Lower lobe of right lung (tissue), 2 donors: ENCODE measurements around the gene TMOD3. TPM values are rescaled to one million over a fixed set of nuclear protein-coding genes. Genes with fewer than 3 reads are reported as not detected.

ENCODE experiments used
- ATAC-seq, 2 donors: fragments of 200-7000 bp; cut with Tn5 transposase; one replicate each; pipeline ENCODE4 v1.9.1; 2020 to 2022; ENCODE audit warnings: mild to moderate bottlenecking in 2 of 2, moderate library complexity in 2 of 2
- DNase-seq: peaks from one replicate; pipeline ENCODE4 v3.0.0-alpha.2; 2020
- H3K27ac ChIP-seq: fragments of 200-600 bp; one replicate; pipeline ENCODE4 v1.8.0; 2022
- H3K27me3 ChIP-seq: fragments of 200-600 bp; one replicate; pipeline ENCODE4 v1.8.0; 2022; ENCODE audit warnings: low read depth
- H3K36me3 ChIP-seq: fragments of 200-600 bp; one replicate; pipeline ENCODE4 v1.8.0; 2022; ENCODE audit warnings: mild to moderate bottlenecking
- H3K4me1 ChIP-seq: fragments of 200-600 bp; one replicate; pipeline ENCODE4 v1.8.0; 2022
- H3K4me3 ChIP-seq: fragments of 200-600 bp; one replicate; pipeline ENCODE4 v1.8.0; 2022; ENCODE audit warnings: mild to moderate bottlenecking
- H3K9me3 ChIP-seq: fragments of 200-600 bp; one replicate; pipeline ENCODE4 v1.8.0; 2022
- intact Hi-C: fragments of 100-400 bp; cut with DNase I; formaldehyde crosslinking; loops from one replicate; pipeline ENCODE4 v1.11.0; 2022
- total RNA-seq: library from RNA; stranded (reverse); fragmentation: NEBNext Ultra II Directional; extraction: Animal tissue kit (Norgen Biotek cat#: 25700); gene quantifications from one replicate; pipeline ENCODE4 v1.2.1, GENCODE V29; 2021
- TF ChIP-seq, protein P1 (sequence below): fragments of 200-600 bp; IDR thresholded peaks from one replicate; pipeline ENCODE4 v1.8.0; 2022; ENCODE audit warnings: antibody characterized with exemption, mild to moderate bottlenecking
- donor health status: DM: no; HTN: yes; CAD: no; lungs with severe emphysema.

The TMOD3 gene
- total RNA-seq, 1 donor from 2014 or later = 73.7 TPM

DNA sequence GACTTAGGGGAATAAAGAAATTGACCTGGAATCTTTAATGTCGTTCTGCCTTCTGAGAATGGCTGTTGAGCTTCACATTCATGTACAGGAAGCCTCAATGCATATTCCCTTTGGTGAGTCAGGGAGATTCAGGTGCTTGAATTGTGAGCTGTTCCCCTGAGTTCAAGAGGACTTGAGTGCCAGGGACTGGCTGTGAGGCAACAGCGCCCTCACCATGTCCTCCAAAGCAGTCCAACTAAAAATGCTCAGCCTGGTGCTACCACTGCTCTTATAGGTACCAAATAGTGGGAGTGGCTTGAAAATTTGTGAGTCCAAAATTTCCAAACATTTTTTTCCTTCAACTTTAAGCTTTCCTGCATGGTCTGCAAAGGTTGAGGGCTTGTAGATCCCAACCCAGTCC is 88.0 kb downstream of the TMOD3 start:
- ATAC-seq = peak; percentile 91 to 93
- peak; percentile 52 for DNase-seq
- Histone ChIP-seq H3K36me3 (peaks cover 82% of the 10 kb centered on the region), H3K4me1 (no peaks in the 10 kb centered on the region), H3K9me3 (no peaks in the 10 kb centered on the region), H3K4me3 (no peak overlapping the region), H3K27me3 (no peaks in the 10 kb centered on the region), H3K27ac (no peak overlapping the region)
- TF ChIP-seq, protein P1, sequence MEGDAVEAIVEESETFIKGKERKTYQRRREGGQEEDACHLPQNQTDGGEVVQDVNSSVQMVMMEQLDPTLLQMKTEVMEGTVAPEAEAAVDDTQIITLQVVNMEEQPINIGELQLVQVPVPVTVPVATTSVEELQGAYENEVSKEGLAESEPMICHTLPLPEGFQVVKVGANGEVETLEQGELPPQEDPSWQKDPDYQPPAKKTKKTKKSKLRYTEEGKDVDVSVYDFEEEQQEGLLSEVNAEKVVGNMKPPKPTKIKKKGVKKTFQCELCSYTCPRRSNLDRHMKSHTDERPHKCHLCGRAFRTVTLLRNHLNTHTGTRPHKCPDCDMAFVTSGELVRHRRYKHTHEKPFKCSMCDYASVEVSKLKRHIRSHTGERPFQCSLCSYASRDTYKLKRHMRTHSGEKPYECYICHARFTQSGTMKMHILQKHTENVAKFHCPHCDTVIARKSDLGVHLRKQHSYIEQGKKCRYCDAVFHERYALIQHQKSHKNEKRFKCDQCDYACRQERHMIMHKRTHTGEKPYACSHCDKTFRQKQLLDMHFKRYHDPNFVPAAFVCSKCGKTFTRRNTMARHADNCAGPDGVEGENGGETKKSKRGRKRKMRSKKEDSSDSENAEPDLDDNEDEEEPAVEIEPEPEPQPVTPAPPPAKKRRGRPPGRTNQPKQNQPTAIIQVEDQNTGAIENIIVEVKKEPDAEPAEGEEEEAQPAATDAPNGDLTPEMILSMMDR = peak; percentile 34
- intact Hi-C loops = no loop called here

DNA sequence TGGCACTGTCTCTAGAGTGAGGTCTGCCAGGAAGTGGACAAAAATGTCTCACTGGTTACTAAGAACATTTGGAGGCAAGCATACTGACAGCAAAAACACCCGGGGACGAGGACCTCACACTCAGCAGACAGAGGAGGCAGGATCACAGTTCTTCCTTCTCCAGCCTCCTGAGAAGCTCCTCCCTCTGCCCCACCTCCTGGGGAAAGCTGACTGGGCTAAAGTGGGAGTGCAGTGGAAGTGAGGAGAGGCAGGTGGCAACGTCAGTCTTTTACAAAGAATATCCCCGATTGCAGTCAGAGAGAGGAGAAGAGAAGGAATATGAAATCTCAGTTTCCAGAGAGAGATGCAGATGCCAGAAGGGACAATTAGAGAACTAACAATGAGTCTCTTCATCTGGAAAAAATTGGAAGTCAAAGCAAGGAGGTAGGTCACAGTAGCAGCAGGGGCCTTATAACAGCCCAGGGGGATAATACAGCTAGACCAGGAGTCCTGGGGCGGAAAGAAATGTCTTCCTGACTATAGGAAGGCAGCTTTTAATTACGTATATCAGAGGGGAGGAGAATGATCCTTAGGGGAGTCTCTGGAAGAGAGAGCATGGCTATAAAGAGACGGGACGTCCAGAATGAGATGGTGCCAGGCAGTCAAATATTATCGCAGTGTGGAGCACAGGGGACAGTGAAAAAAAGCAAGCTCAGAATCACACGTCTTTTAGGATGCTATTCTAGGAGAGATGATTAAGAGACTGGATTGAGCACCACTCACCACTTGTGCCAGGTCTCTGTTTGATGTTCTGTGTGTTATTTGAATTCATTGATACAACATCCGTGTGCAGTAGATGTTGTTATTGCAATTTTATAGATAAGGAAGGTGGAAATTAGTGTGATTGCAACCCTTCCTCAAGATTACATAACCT is 95.0 kb downstream of the TMOD3 start:
- intact Hi-C loops = no loop called here
- H3K4me3 ChIP-seq = no peak overlapping the region
- H3K9me3 ChIP-seq = no peaks in the 10 kb centered on the region
- H3K27ac ChIP-seq = no peak overlapping the region
- peaks cover 84% of the 10 kb centered on the region for H3K36me3 ChIP-seq
- no peaks in the 10 kb centered on the region for H3K4me1 ChIP-seq
- ATAC-seq = peak in 1 of 2 donors; percentile 23
- TF ChIP-seq, protein P1 = no peak
- no peak for DNase-seq
- H3K27me3 ChIP-seq = no peaks in the 10 kb centered on the region

DNA sequence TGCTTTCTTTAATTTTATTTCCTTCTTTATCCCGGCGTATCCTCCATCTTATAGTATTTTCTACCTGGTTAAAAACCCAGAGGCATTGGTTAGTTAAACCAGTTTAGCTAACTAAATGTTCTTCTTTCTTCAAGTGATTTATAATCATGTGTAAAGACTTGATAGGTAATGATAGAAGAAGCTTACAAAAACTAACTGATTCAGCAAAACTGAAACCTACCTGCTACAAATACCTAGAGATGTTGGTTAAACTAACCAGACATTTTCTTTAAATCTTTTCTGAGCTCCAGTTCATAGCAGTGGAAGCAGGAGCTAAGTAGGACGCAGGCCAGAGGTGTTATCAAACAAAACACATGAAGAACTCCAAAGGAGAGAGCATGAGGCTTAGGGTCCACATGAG is 97.4 kb downstream of the TMOD3 start:
- intact Hi-C loops = no loop called here
- TF ChIP-seq, protein P1 = no peak
- H3K27ac ChIP-seq = no peak overlapping the region
- no peaks in the 10 kb centered on the region for H3K9me3 ChIP-seq
- ATAC-seq (no peak), DNase-seq (no peak)
- no peaks in the 10 kb centered on the region for H3K4me1 ChIP-seq
- no peaks in the 10 kb centered on the region for H3K27me3 ChIP-seq
- H3K4me3 ChIP-seq = no peak overlapping the region
- peaks cover 82% of the 10 kb centered on the region for H3K36me3 ChIP-seq

DNA sequence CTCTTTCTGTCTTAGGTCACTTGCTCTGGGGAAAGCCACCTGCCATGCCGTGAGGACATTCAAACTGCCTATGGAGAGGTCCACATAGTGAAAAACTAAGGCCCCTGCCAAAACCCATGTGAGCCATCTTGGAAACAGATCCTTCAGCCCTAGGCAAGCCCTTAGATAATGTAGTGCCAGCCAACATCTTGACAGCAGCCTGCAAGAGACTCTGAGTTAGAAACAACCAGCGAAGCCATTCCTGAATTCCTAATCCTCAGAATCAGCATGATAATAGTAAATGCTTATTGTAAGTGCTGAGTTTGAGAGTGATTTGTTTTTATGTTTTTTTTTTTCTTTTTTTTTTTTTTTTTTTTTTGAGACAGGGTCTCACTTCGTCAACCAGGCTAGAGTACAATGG is 101.6 kb downstream of the TMOD3 start:
- TF ChIP-seq, protein P1 = no peak
- Histone ChIP-seq H3K4me3 (no peak overlapping the region), H3K27me3 (no peaks in the 10 kb centered on the region), H3K27ac (no peak overlapping the region), H3K4me1 (no peaks in the 10 kb centered on the region), H3K36me3 (peaks cover 56% of the 10 kb centered on the region), H3K9me3 (no peaks in the 10 kb centered on the region)
- ATAC-seq (no peak), DNase-seq (no peak)
- intact Hi-C loops = no loop called here

DNA sequence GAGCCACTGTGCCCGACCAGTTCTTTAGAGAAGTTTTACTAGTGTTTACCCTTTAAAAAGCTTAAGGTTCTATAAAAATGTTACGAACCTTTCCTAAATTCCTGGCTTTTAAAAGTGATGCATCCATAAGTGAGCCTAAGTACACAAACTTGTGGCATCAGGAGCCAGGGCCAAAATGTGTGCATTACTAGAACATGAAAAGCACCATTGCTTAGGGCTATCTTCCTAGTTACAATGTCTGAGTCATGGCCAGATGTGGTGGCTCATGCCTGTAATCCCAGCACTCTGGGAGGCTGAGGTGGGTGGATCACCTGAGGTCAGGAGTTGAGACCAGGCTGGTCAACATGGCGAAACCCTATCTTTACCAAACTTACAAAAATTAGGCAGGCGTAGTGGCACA is 102.2 kb downstream of the TMOD3 start:
- no peaks in the 10 kb centered on the region for H3K4me1 ChIP-seq
- intact Hi-C loops = no loop called here
- peaks cover 58% of the 10 kb centered on the region for H3K36me3 ChIP-seq
- DNase-seq (no peak), ATAC-seq (no peak)
- no peaks in the 10 kb centered on the region for H3K27me3 ChIP-seq
- TF ChIP-seq, protein P1 = no peak
- no peak overlapping the region for H3K4me3 ChIP-seq
- H3K9me3 ChIP-seq = no peaks in the 10 kb centered on the region
- no peak overlapping the region for H3K27ac ChIP-seq
